Measurements from ENCODE around the gene STC2. TPM values are rescaled to one million over a fixed set of nuclear protein-coding genes. Genes with fewer than 3 reads are reported as not detected.

The STC2 gene
- total and polyA plus RNA-seq, 4 experiments from 2014 or later: not detected

GRCh38 chr5:173310861-173311785 is 17.1 kb downstream of the STC2 start:
- ChIA-PET CTCF (ENCODE audit: partially characterized antibody) (no interaction called here), POLR2A (ENCODE audit: partially characterized antibody) (no interaction called here)
- H3K4me1 Mint-ChIP-seq: no peaks in the 10 kb centered on the region
- H3K36me3 ChIP-seq (ENCODE audit: insufficient read depth, low read length): no peaks in the 10 kb centered on the region
- H3K4me3 ChIP-seq (ENCODE audit: low read length in 2 of 2): no peak overlapping the region
- H3K27ac Mint-ChIP-seq: no peak overlapping the region
- intact Hi-C loops (cut with micrococcal nuclease): no loop called here
- H3K4me3 Mint-ChIP-seq: no peak overlapping the region
- H3K36me3 Mint-ChIP-seq: no peaks in the 10 kb centered on the region
- no peaks in the 10 kb centered on the region for H3K27me3 ChIP-seq (ENCODE audit: insufficient read depth, low read length)
- no peaks in the 10 kb centered on the region for H3K4me1 ChIP-seq (ENCODE audit: insufficient read depth, low read length)
- peaks cover 0 to 19% (median 7%) of the 10 kb centered on the region in 8 donors for H3K9me3 Mint-ChIP-seq
- H3K27me3 Mint-ChIP-seq: peaks cover 38 to 43% of the 10 kb centered on the region in 2 donors
- H3K27ac ChIP-seq (ENCODE audit: low read depth, low read length): no peak overlapping the region
- H3K9me3 ChIP-seq (ENCODE audit: control insufficient read depth in 1 of 2, low read length in 2 of 2): no peaks in the 10 kb centered on the region
- DNase-seq: no peak

GRCh38 chr5:173310218-173310769 is 17.9 kb downstream of the STC2 start:
- Histone ChIP-seq H3K27ac (ENCODE audit: low read depth, low read length) (no peak overlapping the region), H3K9me3 (ENCODE audit: control insufficient read depth in 1 of 2, low read length in 2 of 2) (no peaks in the 10 kb centered on the region), H3K4me3 (ENCODE audit: low read length in 2 of 2) (no peak overlapping the region), H3K27me3 (ENCODE audit: insufficient read depth, low read length) (no peaks in the 10 kb centered on the region), H3K4me1 (ENCODE audit: insufficient read depth, low read length) (no peaks in the 10 kb centered on the region), H3K36me3 (ENCODE audit: insufficient read depth, low read length) (no peaks in the 10 kb centered on the region)
- no peak overlapping the region for H3K27ac Mint-ChIP-seq
- H3K4me1 Mint-ChIP-seq: no peaks in the 10 kb centered on the region
- no peaks in the 10 kb centered on the region for H3K36me3 Mint-ChIP-seq
- H3K4me3 Mint-ChIP-seq: no peak overlapping the region
- intact Hi-C loops (cut with micrococcal nuclease): no loop called here
- POLR2A ChIA-PET (ENCODE audit: partially characterized antibody): no interaction called here
- CTCF ChIA-PET (ENCODE audit: partially characterized antibody): no interaction called here
- H3K27me3 Mint-ChIP-seq: peaks cover 35 to 42% of the 10 kb centered on the region in 2 donors
- DNase-seq: no peak
- H3K9me3 Mint-ChIP-seq: peaks cover 0 to 19% (median 7%) of the 10 kb centered on the region in 8 donors

DNA sequence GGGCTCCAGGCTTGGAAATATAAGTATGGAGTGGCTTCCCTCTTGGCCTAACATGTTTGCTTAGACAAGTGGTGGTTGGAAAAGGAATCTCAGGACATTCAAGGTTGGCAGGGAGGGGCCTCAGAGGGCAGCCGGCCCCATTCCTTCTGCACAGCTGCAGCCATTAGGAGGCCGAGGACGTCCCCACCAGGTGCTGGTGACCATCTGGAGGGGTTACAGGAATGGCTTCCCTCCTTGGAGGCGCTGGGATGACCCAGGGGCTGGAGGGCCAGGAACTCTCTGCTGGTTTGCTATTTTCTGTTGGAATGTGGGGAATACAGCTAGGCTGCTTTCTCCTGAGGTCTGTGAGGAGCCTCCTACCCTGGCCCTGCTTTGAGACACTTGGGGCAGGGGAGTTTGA is 18.5 kb downstream of the STC2 start:
- Histone ChIP-seq H3K27ac (ENCODE audit: low read depth, low read length) (no peak overlapping the region), H3K4me1 (ENCODE audit: insufficient read depth, low read length) (no peaks in the 10 kb centered on the region), H3K36me3 (ENCODE audit: insufficient read depth, low read length) (no peaks in the 10 kb centered on the region), H3K4me3 (ENCODE audit: low read length in 2 of 2) (no peak overlapping the region), H3K27me3 (ENCODE audit: insufficient read depth, low read length) (no peaks in the 10 kb centered on the region), H3K9me3 (ENCODE audit: control insufficient read depth in 1 of 2, low read length in 2 of 2) (no peaks in the 10 kb centered on the region)
- ChIA-PET POLR2A (ENCODE audit: partially characterized antibody) (no interaction called here), CTCF (ENCODE audit: partially characterized antibody) (no interaction called here)
- intact Hi-C loops (cut with micrococcal nuclease): no loop called here
- H3K27me3 Mint-ChIP-seq: peaks cover 31 to 43% of the 10 kb centered on the region in 2 donors
- no peak overlapping the region for H3K27ac Mint-ChIP-seq
- no peak for DNase-seq
- H3K36me3 Mint-ChIP-seq: no peaks in the 10 kb centered on the region
- H3K4me1 Mint-ChIP-seq: no peaks in the 10 kb centered on the region
- H3K9me3 Mint-ChIP-seq: peaks cover 0 to 19% (median 7%) of the 10 kb centered on the region in 8 donors
- no peak overlapping the region for H3K4me3 Mint-ChIP-seq

DNA sequence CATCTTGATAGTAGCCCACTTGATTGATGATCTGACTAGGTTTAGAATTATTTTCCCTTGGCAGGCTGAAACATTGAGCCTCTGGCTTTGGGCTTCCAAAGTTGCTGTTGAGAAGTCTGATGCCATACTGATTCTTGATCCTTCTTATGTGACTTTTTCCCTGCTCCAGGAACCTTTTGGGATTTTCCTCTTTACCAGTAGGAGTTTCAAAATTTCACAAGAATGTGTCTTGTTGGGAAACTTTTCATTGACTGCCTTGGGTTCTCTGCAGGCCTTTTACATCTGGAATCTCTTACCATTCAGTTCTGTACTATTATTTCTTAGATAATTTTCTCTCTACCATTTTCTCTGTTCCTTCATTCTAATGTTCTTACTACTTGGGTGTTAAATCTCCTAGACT is 20.0 kb downstream of the STC2 start:
- peaks cover 0 to 19% (median 7%) of the 10 kb centered on the region in 8 donors for H3K9me3 Mint-ChIP-seq
- POLR2A ChIA-PET (ENCODE audit: partially characterized antibody): no interaction called here
- H3K4me3 Mint-ChIP-seq: no peak overlapping the region
- no peak for DNase-seq
- peaks cover 33% of the 10 kb centered on the region in 2 donors for H3K27me3 Mint-ChIP-seq
- H3K4me1 Mint-ChIP-seq: no peaks in the 10 kb centered on the region
- no peaks in the 10 kb centered on the region for H3K36me3 Mint-ChIP-seq
- CTCF ChIA-PET (ENCODE audit: partially characterized antibody): no interaction called here
- H3K27ac ChIP-seq (ENCODE audit: low read depth, low read length): no peak overlapping the region
- H3K4me3 ChIP-seq (ENCODE audit: low read length in 2 of 2): no peak overlapping the region
- intact Hi-C loops (cut with micrococcal nuclease): no loop called here
- no peaks in the 10 kb centered on the region for H3K27me3 ChIP-seq (ENCODE audit: insufficient read depth, low read length)
- no peaks in the 10 kb centered on the region for H3K4me1 ChIP-seq (ENCODE audit: insufficient read depth, low read length)
- no peak overlapping the region for H3K27ac Mint-ChIP-seq
- H3K9me3 ChIP-seq (ENCODE audit: control insufficient read depth in 1 of 2, low read length in 2 of 2): no peaks in the 10 kb centered on the region
- H3K36me3 ChIP-seq (ENCODE audit: insufficient read depth, low read length): no peaks in the 10 kb centered on the region

GRCh38 chr5:173307695-173308094 is 20.5 kb downstream of the STC2 start:
- peaks cover 0 to 2% (median 0%) of the 10 kb centered on the region in 4 donors for H3K4me1 Mint-ChIP-seq
- peaks cover 0 to 19% (median 7%) of the 10 kb centered on the region in 8 donors for H3K9me3 Mint-ChIP-seq
- no peaks in the 10 kb centered on the region for H3K9me3 ChIP-seq (ENCODE audit: control insufficient read depth in 1 of 2, low read length in 2 of 2)
- no peak overlapping the region for H3K27ac Mint-ChIP-seq
- H3K36me3 Mint-ChIP-seq: no peaks in the 10 kb centered on the region
- intact Hi-C loops (cut with micrococcal nuclease): no loop called here
- ChIA-PET POLR2A (ENCODE audit: partially characterized antibody) (no interaction called here), CTCF (ENCODE audit: partially characterized antibody) (no interaction called here)
- no peak for DNase-seq
- no peak overlapping the region for H3K4me3 ChIP-seq (ENCODE audit: low read length in 2 of 2)
- H3K36me3 ChIP-seq (ENCODE audit: insufficient read depth, low read length): no peaks in the 10 kb centered on the region
- peaks cover 32 to 35% of the 10 kb centered on the region in 2 donors for H3K27me3 Mint-ChIP-seq
- no peaks in the 10 kb centered on the region for H3K27me3 ChIP-seq (ENCODE audit: insufficient read depth, low read length)
- H3K4me1 ChIP-seq (ENCODE audit: insufficient read depth, low read length): no peaks in the 10 kb centered on the region
- H3K27ac ChIP-seq (ENCODE audit: low read depth, low read length): no peak overlapping the region
- no peak overlapping the region for H3K4me3 Mint-ChIP-seq

DNA sequence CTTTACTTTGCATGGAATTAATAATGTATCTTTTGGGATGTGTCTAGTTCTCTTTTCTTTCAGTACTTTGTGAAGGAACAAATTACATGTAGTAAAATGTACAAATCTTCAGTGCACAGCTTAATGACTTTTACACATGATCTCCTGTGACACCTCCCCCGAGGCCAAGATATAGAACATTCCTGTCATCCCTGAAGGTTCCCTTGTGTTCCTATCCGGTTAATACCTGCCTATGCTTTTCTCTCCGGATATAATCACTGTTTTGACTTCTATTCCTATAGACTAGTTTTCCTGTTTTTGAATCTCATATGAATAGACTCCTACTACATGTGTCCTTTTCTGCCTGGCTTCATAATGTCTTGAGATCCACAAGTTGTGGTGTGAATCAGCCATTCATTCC is 21.5 kb downstream of the STC2 start:
- Histone ChIP-seq H3K27me3 (ENCODE audit: insufficient read depth, low read length) (no peaks in the 10 kb centered on the region), H3K9me3 (ENCODE audit: control insufficient read depth in 1 of 2, low read length in 2 of 2) (no peaks in the 10 kb centered on the region), H3K36me3 (ENCODE audit: insufficient read depth, low read length) (no peaks in the 10 kb centered on the region), H3K4me1 (ENCODE audit: insufficient read depth, low read length) (no peaks in the 10 kb centered on the region), H3K27ac (ENCODE audit: low read depth, low read length) (no peak overlapping the region), H3K4me3 (ENCODE audit: low read length in 2 of 2) (no peak overlapping the region)
- H3K4me3 Mint-ChIP-seq: no peak overlapping the region
- CTCF ChIA-PET (ENCODE audit: partially characterized antibody): interaction anchor here (4.7 kb wide), 1 partner anchor 12 kb away, joined by 32 read pairs; no protein-coding TSS in a partner anchor
- no peak for DNase-seq
- H3K27me3 Mint-ChIP-seq: peaks cover 30 to 33% of the 10 kb centered on the region in 2 donors
- POLR2A ChIA-PET (ENCODE audit: partially characterized antibody): no interaction called here
- intact Hi-C loops (cut with micrococcal nuclease): no loop called here
- H3K27ac Mint-ChIP-seq: no peak overlapping the region
- peaks cover 0 to 19% (median 7%) of the 10 kb centered on the region in 8 donors for H3K9me3 Mint-ChIP-seq
- no peaks in the 10 kb centered on the region for H3K36me3 Mint-ChIP-seq
- H3K4me1 Mint-ChIP-seq: peaks cover 0 to 2% (median 0%) of the 10 kb centered on the region in 4 donors

- H3K27ac ChIP-seq (ENCODE audit: low read depth, low read length): no peak overlapping the region
- no peaks in the 10 kb centered on the region for H3K36me3 ChIP-seq (ENCODE audit: insufficient read depth, low read length)
- Mint-ChIP-seq H3K27me3 (peaks cover 24% of the 10 kb centered on the region in 2 donors), H3K4me1 (peaks cover 0 to 2% (median 0%) of the 10 kb centered on the region in 4 donors), H3K4me3 (no peak overlapping the region), H3K27ac (no peak overlapping the region), H3K9me3 (peaks cover 0 to 14% (median 7%) of the 10 kb centered on the region in 8 donors), H3K36me3 (no peaks in the 10 kb centered on the region)
- ChIA-PET POLR2A (ENCODE audit: partially characterized antibody) (no interaction called here), CTCF (ENCODE audit: partially characterized antibody) (interaction anchor here (1.0 to 4.7 kb wide), 2 partner anchors 10 to 669 kb away, joined by 4 to 32 read pairs; no protein-coding TSS in a partner anchor)
- no peaks in the 10 kb centered on the region for H3K4me1 ChIP-seq (ENCODE audit: insufficient read depth, low read length)
- DNase-seq: no peak
- no peaks in the 10 kb centered on the region for H3K27me3 ChIP-seq (ENCODE audit: insufficient read depth, low read length)
- intact Hi-C loops (cut with micrococcal nuclease): no loop called here
- H3K4me3 ChIP-seq (ENCODE audit: low read length in 2 of 2): no peak overlapping the region
- H3K9me3 ChIP-seq (ENCODE audit: control insufficient read depth in 1 of 2, low read length in 2 of 2): no peaks in the 10 kb centered on the region
Measured at GRCh38 chr5:173304591-173304988, 23.6 kb downstream of the STC2 start.
